Hindlimb muscle (tissue), 1 donor: Measurements from ENCODE around the gene ZNF451. TPM values are rescaled to one million over a fixed set of nuclear protein-coding genes. Genes with fewer than 3 reads are reported as not detected.

Source experiments
- DNase-seq: peaks from one replicate; pipeline ENCODE4 v3.0.0-alpha.2; 2013
- polyA plus RNA-seq: library from polyadenylated mRNA; unstranded; fragments of 120-200 nt; gene quantifications from one replicate; pipeline ENCODE4 v1.2.1, GENCODE V29; 2013; ENCODE audit not compliant: insufficient read length

Gene ZNF451
- polyA plus RNA-seq, 1 donor = 21.1 TPM

GRCh38 chr6:57205550-57206328, 115.8 kb downstream of the ZNF451 start:
- no peak for DNase-seq

- DNase-seq = no peak
These were observed 117.2 kb downstream of the ZNF451 start for GRCh38 chr6:57207141-57207540.

- no peak for DNase-seq
These were observed 117.9 kb downstream of the ZNF451 start for GRCh38 chr6:57207872-57208271.

- no peak for DNase-seq
These were observed 119.0 kb downstream of the ZNF451 start for GRCh38 chr6:57209030-57209429.

GRCh38 chr6:57210060-57210459, 120.1 kb downstream of the ZNF451 start:
- DNase-seq = no peak

GRCh38 chr6:57215260-57215659, 125.3 kb downstream of the ZNF451 start:
- no peak for DNase-seq

GRCh38 chr6:57216235-57217101, 126.5 kb downstream of the ZNF451 start:
- no peak for DNase-seq

GRCh38 chr6:57217270-57217669, 127.3 kb downstream of the ZNF451 start:
- DNase-seq = no peak

Other genes starting within 250 kb of the ZNF451 start
- gene BEND6, start 135.1 kb upstream of the ZNF451 start, polyA plus RNA-seq = 0.43 TPM
- gene KIAA1586, start 43.5 kb upstream of the ZNF451 start, polyA plus RNA-seq = 10.8 TPM
- 8.8 TPM for gene BAG2, start 82.1 kb downstream of the ZNF451 start, polyA plus RNA-seq
- 10.1 TPM for gene RAB23, start 132.1 kb downstream of the ZNF451 start, polyA plus RNA-seq
- gene PRIM2, start 227.4 kb downstream of the ZNF451 start, polyA plus RNA-seq = 6.5 TPM